ENCODE results near the gene TMEM144. TPM values are rescaled to one million over a fixed set of nuclear protein-coding genes. Genes with fewer than 3 reads are reported as not detected.

Gene TMEM144
- total RNA-seq, 1 donor from 2014 or later, result 7.1 TPM

- no peaks in the 10 kb centered on the region for H3K9me3 Mint-ChIP-seq
- no peaks in the 10 kb centered on the region for H3K4me1 Mint-ChIP-seq (ENCODE audit: unreplicated experiment)
- no peaks in the 10 kb centered on the region for H3K27me3 Mint-ChIP-seq
- peaks cover 3% of the 10 kb centered on the region for H3K36me3 Mint-ChIP-seq
- H3K4me3 Mint-ChIP-seq, result no peak overlapping the region
- DNase-seq (ENCODE audit: extremely low spot score, unreplicated experiment), result no peak
- H3K27ac Mint-ChIP-seq, result no peak overlapping the region
- no peak for TF ChIP-seq CTCF (conservative IDR thresholded peaks at IDR 0.05)
Measured at GRCh38 chr4:158201322-158201721, 9.0 kb upstream of the TMEM144 start.

- H3K4me1 Mint-ChIP-seq (ENCODE audit: unreplicated experiment), result no peaks in the 10 kb centered on the region
- TF ChIP-seq CTCF (conservative IDR thresholded peaks at IDR 0.05), result no peak
Measured at GRCh38 chr4:158201876-158202275, 8.4 kb upstream of the TMEM144 start.

GRCh38 chr4:158202481-158202880 is 7.8 kb upstream of the TMEM144 start:
- no peak for DNase-seq (ENCODE audit: extremely low spot score, unreplicated experiment)
- no peak overlapping the region for H3K27ac Mint-ChIP-seq
- peaks cover 3% of the 10 kb centered on the region for H3K36me3 Mint-ChIP-seq
- no peaks in the 10 kb centered on the region for H3K4me1 Mint-ChIP-seq (ENCODE audit: unreplicated experiment)
- H3K27me3 Mint-ChIP-seq, result no peaks in the 10 kb centered on the region
- no peak overlapping the region for H3K4me3 Mint-ChIP-seq
- no peak for TF ChIP-seq CTCF (conservative IDR thresholded peaks at IDR 0.05)
- H3K9me3 Mint-ChIP-seq, result no peaks in the 10 kb centered on the region

More at GRCh38 chr4:158201876-158202275, 8.4 kb upstream of the TMEM144 start:
- peaks cover 3% of the 10 kb centered on the region for H3K36me3 Mint-ChIP-seq
- H3K27ac Mint-ChIP-seq, result no peak overlapping the region
- H3K9me3 Mint-ChIP-seq, result no peaks in the 10 kb centered on the region
- H3K4me3 Mint-ChIP-seq, result no peak overlapping the region
- no peaks in the 10 kb centered on the region for H3K27me3 Mint-ChIP-seq
- DNase-seq (ENCODE audit: extremely low spot score, unreplicated experiment), result no peak

- H3K9me3 Mint-ChIP-seq, result no peaks in the 10 kb centered on the region
- no peak overlapping the region for H3K27ac Mint-ChIP-seq
- no peaks in the 10 kb centered on the region for H3K27me3 Mint-ChIP-seq
- no peak for DNase-seq (ENCODE audit: extremely low spot score, unreplicated experiment)
- H3K4me3 Mint-ChIP-seq, result no peak overlapping the region
- H3K4me1 Mint-ChIP-seq (ENCODE audit: unreplicated experiment), result no peaks in the 10 kb centered on the region
- no peak for TF ChIP-seq CTCF (conservative IDR thresholded peaks at IDR 0.05)
- H3K36me3 Mint-ChIP-seq, result peaks cover 3% of the 10 kb centered on the region
Measured at GRCh38 chr4:158203436-158203835, 6.8 kb upstream of the TMEM144 start.

GRCh38 chr4:158203929-158204328 is 6.4 kb upstream of the TMEM144 start:
- Mint-ChIP-seq H3K4me1 (ENCODE audit: unreplicated experiment) (no peaks in the 10 kb centered on the region), H3K36me3 (peaks cover 3% of the 10 kb centered on the region), H3K9me3 (no peaks in the 10 kb centered on the region), H3K27ac (no peak overlapping the region), H3K27me3 (no peaks in the 10 kb centered on the region), H3K4me3 (no peak overlapping the region)
- DNase-seq (ENCODE audit: extremely low spot score, unreplicated experiment), result no peak
- no peak for TF ChIP-seq CTCF (conservative IDR thresholded peaks at IDR 0.05)
